CD4-positive, alpha-beta T cell treated with Interleukin-4 for 1 hour (primary cell): ENCODE data around the gene DPH1.
A peak's percentile ranks its signal among the peaks of the same experiment; 100 is the strongest.

Source experiments
- DNase-seq, 2 donors: peaks; one replicate each; pipeline ENCODE4 v3.0.0-alpha.2; 2020 to 2022

DPH1 gene

DNA sequence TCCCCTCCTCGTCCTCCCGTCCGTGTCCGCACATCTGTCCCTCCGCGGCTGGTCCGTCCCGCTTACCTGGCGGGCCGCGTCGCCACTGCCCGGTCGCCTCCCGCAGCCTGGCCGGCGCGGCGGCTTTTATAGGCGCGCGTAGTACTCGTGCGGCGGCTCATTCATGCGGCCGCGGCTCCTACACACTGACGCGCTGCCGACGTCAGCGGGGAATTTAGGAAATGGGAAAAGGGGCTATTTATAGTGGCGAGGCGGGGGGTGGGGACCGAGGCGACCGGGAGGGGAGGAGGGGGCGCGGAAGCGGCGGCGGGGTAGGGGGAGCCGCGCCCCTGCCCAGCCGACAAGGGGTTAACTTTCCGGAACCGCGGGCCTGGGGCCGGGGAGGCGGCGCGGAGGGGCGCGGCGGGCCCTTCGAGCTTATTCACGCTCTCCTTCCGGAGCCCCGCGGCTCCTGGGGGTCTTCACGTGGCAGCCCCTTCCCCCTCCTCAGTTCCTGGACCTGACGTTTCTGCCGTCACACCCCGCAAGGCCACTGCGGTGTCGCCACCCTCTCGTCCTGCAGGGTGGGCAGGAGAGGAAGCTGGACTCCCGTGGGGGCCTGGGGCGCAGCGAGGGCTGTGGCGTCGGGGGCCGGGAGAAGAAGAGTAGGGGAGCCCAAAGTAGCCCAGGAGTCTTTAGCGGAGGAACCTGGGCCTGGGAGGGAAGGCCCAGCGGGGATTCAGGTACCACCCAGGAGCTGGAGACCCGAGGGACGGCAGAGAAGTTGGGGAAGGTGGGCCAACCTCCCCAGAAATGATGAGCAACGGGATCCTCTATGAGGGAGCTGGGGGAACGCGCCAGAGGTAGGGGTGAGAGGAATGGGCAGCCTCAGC is 21.3 kb downstream of the DPH1 start:
- peak in 1 of 2 donors; percentile 29 for DNase-seq

DNA sequence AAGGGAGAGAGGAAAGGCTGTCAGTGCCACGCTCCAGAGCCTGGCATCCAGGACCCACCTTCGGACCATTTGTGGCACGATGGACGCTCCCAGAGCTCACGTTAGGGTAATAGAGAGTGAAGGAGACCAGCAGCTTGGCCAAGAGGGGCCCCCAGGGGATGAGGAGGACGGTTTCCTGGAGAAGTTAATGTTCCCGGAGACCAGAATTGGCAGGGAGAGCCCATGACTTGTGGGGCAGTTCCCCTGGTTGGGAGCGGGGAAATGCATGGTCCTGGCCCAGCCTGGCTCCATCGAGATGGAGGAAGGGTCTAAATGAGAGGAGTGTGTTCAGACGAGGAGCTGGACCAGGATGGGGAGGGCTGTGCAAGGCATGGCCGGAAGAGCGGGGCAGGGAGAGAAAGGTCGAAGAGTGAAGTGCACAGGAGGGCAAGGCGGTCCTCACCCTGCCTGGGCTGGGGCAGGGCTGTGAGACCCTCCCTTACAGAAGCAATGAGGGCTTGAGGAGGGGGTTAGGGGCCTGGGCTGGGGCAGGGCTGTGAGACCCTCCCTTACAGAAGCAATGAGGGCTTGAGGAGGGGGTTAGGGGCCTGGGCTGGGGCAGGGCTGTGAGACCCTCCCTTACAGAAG is 22.1 kb downstream of the DPH1 start:
- no peak for DNase-seq

DNA sequence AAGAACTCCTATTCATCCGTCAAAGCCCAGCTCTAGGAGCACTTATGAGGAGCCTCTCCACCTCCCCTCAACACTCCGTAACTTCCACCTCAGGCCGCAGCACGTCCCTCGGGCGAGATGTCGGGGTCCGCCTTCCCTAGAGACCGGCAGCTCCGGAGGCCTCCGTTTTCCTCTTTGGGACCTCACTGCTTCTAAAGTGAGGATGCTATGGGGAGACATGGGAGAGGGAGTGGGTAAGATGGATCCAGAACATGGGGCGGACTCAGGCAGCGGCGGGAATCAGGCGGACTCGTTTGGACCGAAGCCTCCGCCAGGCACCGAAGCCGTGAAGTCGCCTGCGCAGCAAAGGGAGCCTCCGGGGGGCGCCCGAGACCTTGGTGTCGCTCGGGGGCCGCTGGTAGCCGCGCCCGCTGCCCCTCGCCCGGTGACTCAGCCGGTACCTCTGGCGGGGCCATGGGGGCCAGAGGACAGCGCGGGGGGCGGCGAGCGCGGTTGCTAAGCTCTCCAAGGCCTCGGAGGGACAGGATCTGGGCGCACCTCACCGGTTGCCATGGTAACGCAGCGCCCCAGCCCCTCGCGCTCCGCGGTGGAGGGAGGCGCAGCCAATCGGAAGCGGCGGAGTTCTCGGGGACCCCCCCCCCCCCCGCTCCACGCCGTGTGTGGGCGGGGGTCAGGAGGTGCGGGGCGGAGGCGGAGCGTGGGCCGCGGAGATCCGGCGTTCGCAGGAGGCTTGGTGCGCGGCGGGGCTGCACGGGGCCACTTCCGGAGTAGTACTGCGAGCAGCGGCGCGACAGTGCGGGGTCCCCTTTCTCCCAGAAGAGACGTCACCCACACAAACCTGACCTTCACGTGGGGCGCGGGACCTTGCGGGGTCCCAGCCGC is 23.7 kb downstream of the DPH1 start:
- peak; percentile 83 to 88 for DNase-seq

DNA sequence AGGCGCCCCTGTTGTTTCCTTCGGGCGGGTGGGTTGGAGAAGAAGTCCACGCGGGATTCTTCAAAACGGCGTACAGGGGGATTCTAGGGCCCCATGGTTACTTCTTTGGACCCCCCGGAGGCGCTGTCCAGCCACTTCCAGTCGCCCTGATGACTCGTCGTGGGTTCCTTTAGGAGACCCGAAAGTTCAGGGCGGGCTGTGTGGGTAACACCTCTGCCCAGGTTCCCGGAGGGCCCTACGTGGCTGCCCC is 24.2 kb downstream of the DPH1 start:
- DNase-seq, result peak in 1 of 2 donors; percentile 20

DNA sequence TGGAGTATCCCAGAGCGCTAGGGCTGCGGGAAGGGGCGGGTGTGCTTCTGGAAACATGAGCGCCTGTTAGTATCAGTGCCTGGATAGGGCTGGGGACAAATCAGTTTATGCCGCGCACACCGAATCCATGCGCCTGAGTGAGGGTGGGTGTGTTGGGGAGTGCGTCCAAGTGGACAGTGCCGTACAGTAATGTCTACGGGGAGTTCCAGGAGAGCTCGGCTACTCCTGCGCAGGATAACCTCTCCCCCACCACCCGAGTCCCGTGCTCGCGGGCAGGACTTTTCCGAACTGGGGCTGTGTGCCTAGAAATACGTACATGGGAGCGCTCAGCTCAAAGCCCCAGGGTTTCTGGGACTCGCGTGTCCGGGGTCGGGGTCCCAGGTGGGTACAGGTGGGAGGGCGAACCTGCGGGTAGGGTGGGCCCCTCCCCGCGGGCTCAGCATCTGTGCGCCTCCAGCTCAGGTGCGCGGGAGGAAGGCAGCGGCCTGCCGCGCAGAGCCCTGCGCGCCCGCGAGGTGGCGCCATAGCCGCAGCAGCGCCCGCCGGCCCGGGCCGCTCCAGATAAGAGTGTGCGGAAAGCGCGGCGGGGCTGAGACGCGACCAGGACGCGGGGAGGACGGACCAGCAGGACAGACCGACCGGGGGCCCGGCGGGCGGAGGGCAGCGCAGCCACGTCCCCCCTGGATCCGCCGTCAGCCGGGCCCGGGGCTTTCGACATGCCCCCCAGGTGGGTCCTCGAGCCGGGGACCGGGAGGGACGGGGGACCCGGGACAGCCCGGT is 24.7 kb downstream of the DPH1 start, which contains the start of gene HIC1:
Gene HIC1 (plus strand): TSS at position 592 of the 780 bp plus-strand sequence. CDS start 1,588 bp downstream, outside the sequence.
- DNase-seq, result peak; percentile 80 to 83

DNA sequence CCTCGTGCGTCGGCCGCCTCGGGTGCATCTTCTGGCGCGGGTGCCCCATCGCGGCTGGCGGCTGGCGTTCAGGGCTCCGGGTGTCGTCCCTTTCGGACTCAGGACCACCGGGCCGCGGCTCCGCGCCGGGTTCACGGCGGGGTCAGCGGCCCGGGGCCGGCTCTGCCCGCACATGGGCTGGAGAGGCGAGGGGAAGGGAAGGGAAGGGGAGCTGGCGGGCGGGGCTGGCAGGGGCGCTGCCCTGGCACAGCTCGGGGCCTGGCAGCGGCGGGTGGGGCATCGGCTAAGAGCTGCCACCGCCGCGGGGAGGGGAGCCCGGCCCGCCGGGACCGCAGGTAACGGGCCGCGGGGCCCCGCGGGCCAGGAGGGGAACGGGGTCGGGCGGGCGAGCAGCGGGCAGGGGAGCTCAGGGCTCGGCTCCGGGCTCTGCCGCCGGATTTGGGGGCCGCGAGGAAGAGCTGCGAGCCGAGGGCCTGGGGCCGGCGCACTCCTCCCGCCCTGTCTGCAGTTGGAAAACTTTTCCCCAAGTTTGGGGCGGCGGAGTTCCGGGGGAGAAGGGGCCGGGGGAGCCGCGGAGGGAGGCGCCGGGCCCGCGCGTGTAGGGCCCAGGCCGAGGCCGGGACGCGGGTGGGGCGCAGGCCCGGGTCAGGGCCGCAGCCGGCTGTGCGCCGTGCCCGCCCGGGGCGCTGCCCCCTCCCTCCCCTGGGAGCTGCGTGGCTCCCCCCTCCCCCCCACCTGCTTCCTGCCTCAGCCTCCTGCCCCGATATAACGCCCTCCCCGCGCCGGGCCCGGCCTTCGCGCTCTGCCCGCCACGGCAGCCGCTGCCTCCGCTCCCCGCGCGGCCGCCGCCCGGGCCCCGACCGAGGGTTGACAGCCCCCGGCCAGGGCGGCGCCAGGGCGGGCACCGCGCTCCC is 25.6 kb downstream of the DPH1 start:
- DNase-seq, result peak; percentile 30 to 49

DNA sequence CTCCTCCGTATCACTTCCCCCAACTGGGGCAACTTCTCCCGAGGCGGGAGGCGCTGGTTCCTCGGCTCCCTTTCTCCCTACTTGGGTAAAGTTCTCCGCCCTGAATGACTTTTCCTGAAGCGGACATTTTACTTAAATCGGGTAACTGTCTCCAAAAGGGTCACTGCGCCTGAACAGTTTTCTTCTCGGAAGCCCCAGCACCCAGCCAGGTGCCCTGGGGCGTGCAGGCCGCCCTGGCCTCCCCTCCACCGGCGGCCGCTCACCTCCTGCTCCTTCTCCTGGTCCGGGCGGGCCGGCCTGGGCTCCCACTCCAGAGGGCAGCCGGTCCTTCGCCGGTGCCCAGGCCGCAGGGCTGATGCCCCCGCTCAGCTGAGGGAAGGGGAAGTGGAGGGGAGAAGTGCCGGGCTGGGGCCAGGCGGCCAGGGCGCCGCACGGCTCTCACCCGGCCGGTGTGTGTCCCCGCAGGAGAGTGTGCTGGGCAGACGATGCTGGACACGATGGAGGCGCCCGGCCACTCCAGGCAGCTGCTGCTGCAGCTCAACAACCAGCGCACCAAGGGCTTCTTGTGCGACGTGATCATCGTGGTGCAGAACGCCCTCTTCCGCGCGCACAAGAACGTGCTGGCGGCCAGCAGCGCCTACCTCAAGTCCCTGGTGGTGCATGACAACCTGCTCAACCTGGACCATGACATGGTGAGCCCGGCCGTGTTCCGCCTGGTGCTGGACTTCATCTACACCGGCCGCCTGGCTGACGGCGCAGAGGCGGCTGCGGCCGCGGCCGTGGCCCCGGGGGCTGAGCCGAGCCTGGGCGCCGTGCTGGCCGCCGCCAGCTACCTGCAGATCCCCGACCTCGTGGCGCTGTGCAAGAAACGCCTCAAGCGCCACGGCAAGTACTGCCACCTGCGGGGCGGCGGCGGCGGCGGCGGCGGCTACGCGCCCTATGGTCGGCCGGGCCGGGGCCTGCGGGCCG is 26.5 kb downstream of the DPH1 start:
- DNase-seq, result peak; percentile 49 to 58

DNA sequence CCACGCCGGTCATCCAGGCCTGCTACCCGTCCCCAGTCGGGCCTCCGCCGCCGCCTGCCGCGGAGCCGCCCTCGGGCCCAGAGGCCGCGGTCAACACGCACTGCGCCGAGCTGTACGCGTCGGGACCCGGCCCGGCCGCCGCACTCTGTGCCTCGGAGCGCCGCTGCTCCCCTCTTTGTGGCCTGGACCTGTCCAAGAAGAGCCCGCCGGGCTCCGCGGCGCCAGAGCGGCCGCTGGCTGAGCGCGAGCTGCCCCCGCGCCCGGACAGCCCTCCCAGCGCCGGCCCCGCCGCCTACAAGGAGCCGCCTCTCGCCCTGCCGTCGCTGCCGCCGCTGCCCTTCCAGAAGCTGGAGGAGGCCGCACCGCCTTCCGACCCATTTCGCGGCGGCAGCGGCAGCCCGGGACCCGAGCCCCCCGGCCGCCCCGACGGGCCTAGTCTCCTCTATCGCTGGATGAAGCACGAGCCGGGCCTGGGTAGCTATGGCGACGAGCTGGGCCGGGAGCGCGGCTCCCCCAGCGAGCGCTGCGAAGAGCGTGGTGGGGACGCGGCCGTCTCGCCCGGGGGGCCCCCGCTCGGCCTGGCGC is 27.3 kb downstream of the DPH1 start:
- DNase-seq, result no peak

DNA sequence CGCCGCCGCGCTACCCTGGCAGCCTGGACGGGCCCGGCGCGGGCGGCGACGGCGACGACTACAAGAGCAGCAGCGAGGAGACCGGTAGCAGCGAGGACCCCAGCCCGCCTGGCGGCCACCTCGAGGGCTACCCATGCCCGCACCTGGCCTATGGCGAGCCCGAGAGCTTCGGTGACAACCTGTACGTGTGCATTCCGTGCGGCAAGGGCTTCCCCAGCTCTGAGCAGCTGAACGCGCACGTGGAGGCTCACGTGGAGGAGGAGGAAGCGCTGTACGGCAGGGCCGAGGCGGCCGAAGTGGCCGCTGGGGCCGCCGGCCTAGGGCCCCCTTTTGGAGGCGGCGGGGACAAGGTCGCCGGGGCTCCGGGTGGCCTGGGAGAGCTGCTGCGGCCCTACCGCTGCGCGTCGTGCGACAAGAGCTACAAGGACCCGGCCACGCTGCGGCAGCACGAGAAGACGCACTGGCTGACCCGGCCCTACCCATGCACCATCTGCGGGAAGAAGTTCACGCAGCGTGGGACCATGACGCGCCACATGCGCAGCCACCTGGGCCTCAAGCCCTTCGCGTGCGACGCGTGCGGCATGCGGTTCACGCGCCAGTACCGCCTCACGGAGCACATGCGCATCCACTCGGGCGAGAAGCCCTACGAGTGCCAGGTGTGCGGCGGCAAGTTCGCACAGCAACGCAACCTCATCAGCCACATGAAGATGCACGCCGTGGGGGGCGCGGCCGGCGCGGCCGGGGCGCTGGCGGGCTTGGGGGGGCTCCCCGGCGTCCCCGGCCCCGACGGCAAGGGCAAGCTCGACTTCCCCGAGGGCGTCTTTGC is 28.0 kb downstream of the DPH1 start:
- DNase-seq, result no peak

DNA sequence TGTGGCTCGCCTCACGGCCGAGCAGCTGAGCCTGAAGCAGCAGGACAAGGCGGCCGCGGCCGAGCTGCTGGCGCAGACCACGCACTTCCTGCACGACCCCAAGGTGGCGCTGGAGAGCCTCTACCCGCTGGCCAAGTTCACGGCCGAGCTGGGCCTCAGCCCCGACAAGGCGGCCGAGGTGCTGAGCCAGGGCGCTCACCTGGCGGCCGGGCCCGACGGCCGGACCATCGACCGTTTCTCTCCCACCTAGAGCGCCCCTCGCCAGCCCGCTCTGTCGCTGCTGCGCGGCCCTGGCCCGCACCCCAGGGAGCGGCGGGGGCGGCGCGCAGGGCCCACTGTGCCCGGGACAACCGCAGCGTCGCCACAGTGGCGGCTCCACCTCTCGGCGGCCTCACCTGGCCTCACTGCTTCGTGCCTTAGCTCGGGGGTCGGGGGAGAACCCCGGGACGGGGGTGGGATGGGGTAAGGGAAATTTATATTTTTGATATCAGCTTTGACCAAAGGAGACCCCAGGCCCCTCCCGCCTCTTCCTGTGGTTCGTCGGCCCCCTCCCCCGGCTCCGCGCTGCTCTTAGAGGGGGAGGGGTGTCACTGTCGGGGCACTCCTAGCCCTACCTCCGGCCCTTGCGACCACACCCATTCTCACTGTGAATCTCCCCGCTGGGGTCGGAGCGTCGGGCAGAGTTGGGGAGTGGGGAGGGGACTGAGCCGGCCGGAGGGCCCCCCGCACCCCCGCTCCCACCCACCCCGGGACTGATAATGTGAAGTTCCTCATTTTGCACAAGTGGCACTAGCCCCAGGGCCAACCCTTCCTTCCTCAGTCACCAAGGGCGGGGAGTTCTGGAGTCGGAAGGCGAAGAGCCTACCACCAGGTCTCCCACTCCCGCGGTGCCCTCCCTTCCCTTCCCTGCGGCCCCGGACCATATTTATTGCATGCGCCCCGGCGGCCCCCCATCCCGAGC is 28.9 kb downstream of the DPH1 start:
- peak; percentile 60 to 74 for DNase-seq

DNA sequence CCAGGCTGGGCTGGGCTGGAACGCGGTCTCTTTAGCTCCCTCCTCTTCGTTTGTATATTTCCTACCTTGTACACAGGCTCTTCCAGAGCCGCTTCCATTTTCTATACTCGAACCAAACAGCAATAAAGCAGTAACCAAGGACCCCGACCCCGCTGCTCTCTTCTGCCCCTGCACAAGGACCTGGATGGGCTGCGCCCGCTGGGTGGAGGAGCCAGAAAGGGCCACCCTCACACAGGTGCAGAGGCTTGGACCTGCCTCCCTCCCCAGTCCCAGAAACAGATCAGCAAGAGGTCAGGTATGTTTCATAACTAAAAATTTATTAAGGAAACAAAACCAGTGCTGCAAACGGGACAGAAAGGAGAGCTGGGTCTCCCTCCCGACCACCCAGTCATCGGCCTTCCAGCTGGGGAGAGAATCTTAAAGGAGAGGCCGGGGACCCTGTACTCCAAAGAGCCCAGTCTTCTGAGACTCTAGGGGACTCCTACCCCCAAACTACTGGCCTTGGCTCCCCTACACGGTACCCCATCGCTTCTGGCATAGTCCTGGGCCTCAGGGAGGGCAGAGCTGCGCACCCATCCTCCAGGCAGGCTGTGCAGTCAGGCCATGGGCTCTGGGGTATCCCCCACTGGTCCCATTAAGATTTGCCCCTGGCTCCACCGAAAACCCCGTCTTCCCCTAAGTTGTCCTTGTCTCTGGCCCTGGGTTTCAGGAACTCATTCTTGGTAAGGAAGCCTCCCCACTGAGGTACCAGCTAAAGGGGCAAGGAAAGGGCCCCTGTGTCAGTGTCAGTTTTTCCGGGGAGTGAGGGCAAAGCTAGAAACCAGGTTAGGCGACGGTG is 29.8 kb downstream of the DPH1 start:
- no peak for DNase-seq

DNA sequence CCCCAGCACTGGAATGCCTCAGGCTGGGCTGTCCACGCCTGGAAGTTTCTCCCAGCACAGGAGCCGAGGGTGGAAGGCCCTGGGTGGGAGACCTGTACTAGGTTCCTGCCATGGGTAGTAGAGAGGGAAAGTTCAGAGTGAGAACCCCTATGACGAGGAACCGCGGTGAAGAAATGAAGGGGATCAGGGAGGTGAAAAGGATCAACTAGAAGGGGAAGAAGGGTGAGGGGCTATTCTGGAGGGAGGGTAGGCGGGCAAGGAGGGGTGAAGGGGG is 30.4 kb downstream of the DPH1 start:
- DNase-seq, result no peak

DNA sequence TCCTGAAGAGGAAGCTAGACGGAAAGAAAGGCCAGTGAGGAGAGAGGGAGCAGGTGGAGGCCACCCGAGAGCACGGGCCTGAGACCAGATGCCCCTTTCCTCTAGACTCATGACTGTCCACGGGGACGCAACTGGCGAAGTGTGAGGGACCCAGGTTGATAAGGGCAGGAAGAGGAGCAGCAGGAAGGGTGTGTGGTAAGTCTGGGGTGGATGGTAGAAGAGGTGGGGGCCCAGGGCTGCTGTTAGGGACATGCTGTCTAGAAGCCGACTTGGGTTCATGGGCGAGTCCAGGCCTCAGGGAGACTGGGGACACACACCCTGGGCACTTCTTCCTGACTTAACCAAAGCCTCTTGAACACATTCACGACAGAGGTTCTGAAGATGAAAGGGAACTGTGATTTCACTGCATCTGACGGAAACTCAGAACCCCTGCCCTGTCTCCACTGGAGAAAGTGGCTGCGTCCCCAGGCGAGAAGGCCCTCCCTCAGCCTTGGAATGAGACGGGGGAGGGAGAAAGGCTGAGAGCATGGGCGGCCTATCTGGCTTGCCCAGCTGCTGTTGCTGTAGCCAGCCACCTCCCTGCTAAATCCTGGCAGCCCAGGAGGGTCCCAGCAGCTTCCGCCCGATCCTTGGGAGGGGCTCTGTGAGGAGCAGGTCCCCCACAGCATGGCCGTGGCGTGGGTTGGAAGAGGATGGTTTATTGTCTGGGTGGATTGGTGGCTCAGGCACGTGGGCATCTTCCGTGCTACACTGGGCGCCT is 30.9 kb downstream of the DPH1 start:
- DNase-seq, result no peak

DNA sequence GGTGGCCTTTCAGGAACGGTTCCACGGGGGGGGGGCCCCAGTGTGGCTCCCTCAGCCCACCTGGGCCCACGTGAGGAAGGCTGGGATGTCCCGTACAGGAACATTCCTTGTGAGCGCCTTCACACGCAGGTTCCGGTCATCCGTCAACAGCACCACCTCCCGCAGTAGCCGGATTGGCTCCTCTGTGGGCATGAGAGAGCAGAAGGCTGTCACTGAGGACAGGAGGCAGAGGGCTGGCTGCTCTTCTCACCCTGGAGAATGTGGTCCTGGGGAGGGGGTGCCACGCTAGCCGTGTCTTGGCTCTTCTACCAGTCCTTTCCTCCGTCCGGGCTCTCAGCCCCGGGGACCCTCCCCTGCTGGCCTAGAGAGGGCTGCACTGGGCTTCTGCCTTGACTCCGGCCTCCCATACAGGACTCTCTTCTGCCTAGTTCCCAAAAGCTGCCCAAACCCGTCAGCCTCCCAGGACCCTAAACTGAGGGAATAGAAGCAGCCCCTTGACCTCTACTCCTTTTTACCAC is 31.5 kb downstream of the DPH1 start:
- no peak for DNase-seq

DNA sequence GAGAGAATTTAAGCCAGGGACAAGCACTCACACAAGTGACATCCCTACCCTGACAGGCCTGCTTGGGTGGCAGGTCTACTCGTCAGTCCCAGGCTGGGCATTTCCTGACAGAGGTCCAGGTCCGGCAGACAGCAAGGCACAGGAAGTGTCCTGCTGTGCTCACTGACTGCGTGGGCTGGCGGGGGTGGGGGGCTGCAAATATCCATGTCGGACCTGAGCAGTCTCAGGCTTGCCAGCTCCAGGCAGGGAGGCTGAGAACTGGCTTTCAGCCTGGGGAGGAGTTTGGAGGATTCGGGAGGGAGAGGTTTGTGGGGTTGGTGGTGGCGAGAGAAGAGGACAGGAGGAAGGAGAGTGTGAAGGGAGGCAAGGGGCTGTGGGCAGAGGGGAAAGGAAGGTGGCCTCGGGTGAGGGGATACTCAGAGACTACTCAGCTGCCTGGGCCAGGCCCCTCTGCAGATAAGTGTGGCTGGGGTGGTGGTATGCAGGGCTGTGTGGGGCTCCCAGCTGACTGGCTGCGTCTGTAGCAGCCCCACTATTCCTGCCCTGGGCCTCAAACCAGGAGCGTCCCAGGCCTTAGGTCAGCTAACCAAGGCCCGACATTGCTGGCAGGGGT is 32.7 kb downstream of the DPH1 start:
- no peak for DNase-seq
